Measurements from ENCODE around the gene KIF12. TPM values are rescaled to one million over a fixed set of nuclear protein-coding genes. Genes with fewer than 3 reads are reported as not detected.

The KIF12 gene
- total and polyA plus RNA-seq, 2 of the 13 experiments (the other 11 are each of a cell fraction or from before 2014, with no cell fraction given) = 1.8 to 12.5 TPM

GRCh38 chr9:114082017-114082762 lies 16.9 kb downstream of the KIF12 start (continued):
- TF ChIP-seq CHCHD3 (CRISPR knock-in tag; IDR thresholded peaks at IDR 0.05) = no peak
- no peak for TF ChIP-seq ETV6 (CRISPR knock-in tag; conservative IDR thresholded peaks at IDR 0.05)
- TF ChIP-seq ZNF615 (CRISPR knock-in tag; IDR thresholded peaks at IDR 0.05; ENCODE audit: borderline replicate concordance) = no peak
- TF ChIP-seq, protein P1, sequence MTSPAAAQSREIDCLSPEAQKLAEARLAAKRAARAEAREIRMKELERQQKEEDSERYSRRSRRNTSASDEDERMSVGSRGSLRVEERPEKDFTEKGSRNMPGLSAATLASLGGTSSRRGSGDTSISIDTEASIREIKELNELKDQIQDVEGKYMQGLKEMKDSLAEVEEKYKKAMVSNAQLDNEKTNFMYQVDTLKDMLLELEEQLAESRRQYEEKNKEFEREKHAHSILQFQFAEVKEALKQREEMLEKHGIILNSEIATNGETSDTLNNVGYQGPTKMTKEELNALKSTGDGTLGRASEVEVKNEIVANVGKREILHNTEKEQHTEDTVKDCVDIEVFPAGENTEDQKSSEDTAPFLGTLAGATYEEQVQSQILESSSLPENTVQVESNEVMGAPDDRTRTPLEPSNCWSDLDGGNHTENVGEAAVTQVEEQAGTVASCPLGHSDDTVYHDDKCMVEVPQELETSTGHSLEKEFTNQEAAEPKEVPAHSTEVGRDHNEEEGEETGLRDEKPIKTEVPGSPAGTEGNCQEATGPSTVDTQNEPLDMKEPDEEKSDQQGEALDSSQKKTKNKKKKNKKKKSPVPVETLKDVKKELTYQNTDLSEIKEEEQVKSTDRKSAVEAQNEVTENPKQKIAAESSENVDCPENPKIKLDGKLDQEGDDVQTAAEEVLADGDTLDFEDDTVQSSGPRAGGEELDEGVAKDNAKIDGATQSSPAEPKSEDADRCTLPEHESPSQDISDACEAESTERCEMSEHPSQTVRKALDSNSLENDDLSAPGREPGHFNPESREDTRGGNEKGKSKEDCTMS (CRISPR knock-in tag; conservative IDR thresholded peaks at IDR 0.05) = no peak
- no peak for TF ChIP-seq ZNF577 (CRISPR knock-in tag; IDR thresholded peaks at IDR 0.05; ENCODE audit: borderline replicate concordance, low read depth)
- no peak for TF ChIP-seq AGO1 (IDR thresholded peaks at IDR 0.05; ENCODE audit: low read depth, low read length, poor library complexity, severe bottlenecking)
- no peak for TF ChIP-seq CREB1 (IDR thresholded peaks at IDR 0.05)
- TF ChIP-seq CREB1 (CRISPR knock-in tag; IDR thresholded peaks at IDR 0.05) = no peak
- peak; percentile 78; the same call in 1 of the 2 replicates for TF ChIP-seq ZNF337 (CRISPR knock-in tag; IDR thresholded peaks at IDR 0.05; ENCODE audit: borderline replicate concordance, low read depth)
- TF ChIP-seq ATF5 (CRISPR knock-in tag; IDR thresholded peaks at IDR 0.05; ENCODE audit: low read depth) = no peak; the same call in 1 of the 2 replicates
- TF ChIP-seq HHEX (CRISPR knock-in tag; IDR thresholded peaks at IDR 0.05) = no peak
- TF ChIP-seq SALL2 (CRISPR knock-in tag; IDR thresholded peaks at IDR 0.05) = peak; percentile 58; the same call in 1 of the 2 replicates
- peak; percentile 28; the same call in 1 of the 2 replicates for TF ChIP-seq ZNF652 (CRISPR knock-in tag; IDR thresholded peaks at IDR 0.05; ENCODE audit: borderline replicate concordance, low read depth)
- peak in 1 of 2 experiments; percentile 56; a peak in 2 of 4 replicates for TF ChIP-seq KLF16 (CRISPR knock-in tag; IDR thresholded peaks at IDR 0.05)
- TF ChIP-seq, protein P2, sequence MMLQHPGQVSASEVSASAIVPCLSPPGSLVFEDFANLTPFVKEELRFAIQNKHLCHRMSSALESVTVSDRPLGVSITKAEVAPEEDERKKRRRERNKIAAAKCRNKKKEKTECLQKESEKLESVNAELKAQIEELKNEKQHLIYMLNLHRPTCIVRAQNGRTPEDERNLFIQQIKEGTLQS (CRISPR knock-in tag; IDR thresholded peaks at IDR 0.05) = no peak
- TF ChIP-seq ZNF136 (CRISPR knock-in tag; IDR thresholded peaks at IDR 0.05; ENCODE audit: low read depth) = no peak
- TF ChIP-seq, protein P3, sequence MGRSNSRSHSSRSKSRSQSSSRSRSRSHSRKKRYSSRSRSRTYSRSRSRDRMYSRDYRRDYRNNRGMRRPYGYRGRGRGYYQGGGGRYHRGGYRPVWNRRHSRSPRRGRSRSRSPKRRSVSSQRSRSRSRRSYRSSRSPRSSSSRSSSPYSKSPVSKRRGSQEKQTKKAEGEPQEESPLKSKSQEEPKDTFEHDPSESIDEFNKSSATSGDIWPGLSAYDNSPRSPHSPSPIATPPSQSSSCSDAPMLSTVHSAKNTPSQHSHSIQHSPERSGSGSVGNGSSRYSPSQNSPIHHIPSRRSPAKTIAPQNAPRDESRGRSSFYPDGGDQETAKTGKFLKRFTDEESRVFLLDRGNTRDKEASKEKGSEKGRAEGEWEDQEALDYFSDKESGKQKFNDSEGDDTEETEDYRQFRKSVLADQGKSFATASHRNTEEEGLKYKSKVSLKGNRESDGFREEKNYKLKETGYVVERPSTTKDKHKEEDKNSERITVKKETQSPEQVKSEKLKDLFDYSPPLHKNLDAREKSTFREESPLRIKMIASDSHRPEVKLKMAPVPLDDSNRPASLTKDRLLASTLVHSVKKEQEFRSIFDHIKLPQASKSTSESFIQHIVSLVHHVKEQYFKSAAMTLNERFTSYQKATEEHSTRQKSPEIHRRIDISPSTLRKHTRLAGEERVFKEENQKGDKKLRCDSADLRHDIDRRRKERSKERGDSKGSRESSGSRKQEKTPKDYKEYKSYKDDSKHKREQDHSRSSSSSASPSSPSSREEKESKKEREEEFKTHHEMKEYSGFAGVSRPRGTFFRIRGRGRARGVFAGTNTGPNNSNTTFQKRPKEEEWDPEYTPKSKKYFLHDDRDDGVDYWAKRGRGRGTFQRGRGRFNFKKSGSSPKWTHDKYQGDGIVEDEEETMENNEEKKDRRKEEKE (IDR thresholded peaks at IDR 0.05) = no peak
- no peak for TF ChIP-seq E2F5 (CRISPR knock-in tag; conservative IDR thresholded peaks at IDR 0.05)
- 0 out of 2 replicates have a peak, but pooled peaks have one; percentile 34 for TF ChIP-seq TEAD2 (CRISPR knock-in tag; IDR thresholded peaks at IDR 0.05)
- TF ChIP-seq, protein P4, sequence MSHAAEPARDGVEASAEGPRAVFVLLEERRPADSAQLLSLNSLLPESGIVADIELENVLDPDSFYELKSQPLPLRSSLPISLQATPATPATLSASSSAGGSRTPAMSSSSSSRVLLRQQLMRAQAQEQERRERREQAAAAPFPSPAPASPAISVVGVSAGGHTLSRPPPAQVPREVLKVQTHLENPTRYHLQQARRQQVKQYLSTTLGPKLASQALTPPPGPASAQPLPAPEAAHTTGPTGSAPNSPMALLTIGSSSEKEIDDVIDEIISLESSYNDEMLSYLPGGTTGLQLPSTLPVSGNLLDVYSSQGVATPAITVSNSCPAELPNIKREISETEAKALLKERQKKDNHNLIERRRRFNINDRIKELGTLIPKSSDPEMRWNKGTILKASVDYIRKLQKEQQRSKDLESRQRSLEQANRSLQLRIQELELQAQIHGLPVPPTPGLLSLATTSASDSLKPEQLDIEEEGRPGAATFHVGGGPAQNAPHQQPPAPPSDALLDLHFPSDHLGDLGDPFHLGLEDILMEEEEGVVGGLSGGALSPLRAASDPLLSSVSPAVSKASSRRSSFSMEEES (CRISPR knock-in tag; IDR thresholded peaks at IDR 0.05) = peak; percentile 71
